ENCODE data around the gene EIF5AL1. TPM values are rescaled to one million over a fixed set of nuclear protein-coding genes. Genes with fewer than 3 reads are reported as not detected.

EIF5AL1 gene
- total and polyA plus RNA-seq, 9 of the 15 experiments (the other 6 are each of a cell fraction or from before 2014, with no cell fraction given) = 0.03 to 3.4 (median 0.53) TPM; not detected in 1

DNA sequence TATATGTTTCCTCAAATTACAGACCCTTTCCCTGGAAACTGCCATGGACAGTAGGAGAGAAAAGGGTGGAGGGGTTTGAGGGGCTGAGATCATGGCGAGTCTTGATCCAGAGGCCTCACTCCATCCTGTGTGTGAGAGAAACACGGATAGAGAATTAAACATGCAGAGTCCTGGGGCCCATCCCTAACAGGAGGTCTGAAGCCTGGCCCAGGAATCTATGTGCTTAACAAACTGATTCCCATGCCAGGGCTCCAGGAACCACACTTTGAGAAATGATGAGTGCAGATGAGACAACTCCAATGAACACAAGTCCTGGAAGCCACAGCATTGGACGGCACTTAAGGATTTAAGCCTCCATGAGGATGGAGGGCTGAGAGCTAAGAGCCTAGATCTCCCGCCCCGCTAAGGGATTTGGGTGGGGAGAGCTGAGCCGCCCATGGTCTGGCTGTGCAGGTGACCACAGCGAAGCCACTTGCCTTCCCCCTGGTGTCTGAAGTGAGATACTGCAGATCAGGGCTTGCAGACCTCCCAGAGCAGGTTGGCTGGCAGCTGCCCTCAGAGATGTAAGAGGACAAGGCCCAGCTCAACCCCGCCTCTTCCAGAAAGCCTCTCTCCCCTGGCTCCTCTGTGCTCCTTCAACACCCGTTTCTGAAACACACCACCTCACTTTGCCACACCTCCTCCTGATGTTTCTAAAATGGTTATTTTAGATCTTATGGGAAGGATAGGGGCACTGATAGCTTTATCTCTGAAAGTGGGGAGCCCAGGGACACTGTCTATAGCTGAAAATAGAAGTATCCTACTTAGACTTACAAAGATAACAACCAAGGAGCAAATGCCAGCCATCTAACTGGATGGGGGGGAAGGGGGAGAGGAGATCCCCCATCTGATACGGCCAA is 24.8 kb upstream of the EIF5AL1 start:
- no peak overlapping the region for H3K4me2 ChIP-seq (ENCODE audit: insufficient read depth, low read length)
- H3K4me3 ChIP-seq = no peak overlapping the region
- intact Hi-C loops (cut with micrococcal nuclease) = loop anchor here (2.0 to 5.0 kb wide), 4 partner anchors 21 to 195 kb away; no protein-coding TSS in a partner anchor
- peak; percentile 94 for ATAC-seq
- no TSS peak for BruUV-seq (replicated peaks)
- no peaks in the 10 kb centered on the region for H3K9me3 ChIP-seq (replicated peaks; ENCODE audit: control insufficient read depth, insufficient read depth, low read depth, low read length)
- 11% methylated on average over 10 of the region's 10 CpGs for WGBS (ENCODE audit: insufficient coverage, low coverage, missing lambda C conversion rate)
- in situ Hi-C loops (cut with MboI) = no loop called here
- ChIA-PET CTCF (ENCODE audit: low intra/inter-chr PET ratio) (interaction anchor here (0.6 to 4.5 kb wide), 5 partner anchors 9 to 1458 kb away, joined by 3 to 57 read pairs (median 4); partner anchors contain the start of gene POLR3A), POLR2A (interaction anchor here (0.7 to 1.6 kb wide), 7 partner anchors 10 to 570 kb away, joined by 3 to 7 read pairs (median 3); no protein-coding TSS in a partner anchor)
- H3K27ac ChIP-seq (ENCODE audit: extremely low read depth, low read depth, low read length) = no peak overlapping the region
- FAIRE-seq = peak; percentile 91
- no peaks in the 10 kb centered on the region; the same call in 1 of the 2 replicates for H4K20me1 ChIP-seq (replicated peaks; ENCODE audit: control insufficient read depth, insufficient read depth, low read length)
- H3K9me1 ChIP-seq (ENCODE audit: control insufficient read depth, insufficient read depth, low read length) = no peaks in the 10 kb centered on the region
- H3K36me3 ChIP-seq (ENCODE audit: control insufficient read depth, insufficient read depth, low read length) = no peaks in the 10 kb centered on the region
- peaks cover 7 to 14% of the 10 kb centered on the region in 2 experiments for H3K4me1 ChIP-seq (replicated peaks in 1 of 2; ENCODE audit: control insufficient read depth in 2 of 2, insufficient read depth in 2 of 2, low read length in 2 of 2)
- peaks cover 3 to 6% of the 10 kb centered on the region in 2 experiments; a peak in 1 of 5 replicates for H3K27me3 ChIP-seq (ENCODE audit: control insufficient read depth in 2 of 2, insufficient read depth in 2 of 2, low read length in 2 of 2)
- no peak overlapping the region for H3K9ac ChIP-seq (ENCODE audit: insufficient read depth in 1 of 2, low read depth in 2 of 2, low read length in 2 of 2)
- peak; percentile 81 to 84 (median 83) for DNase-seq (ENCODE audit: extremely low read depth in 1 of 4, low spot score in 3 of 4)
- H2AFZ ChIP-seq (ENCODE audit: low read depth, low read length) = peak overlapping the region; percentile 44; the same call in 1 of the 2 replicates
- no peaks in the 10 kb centered on the region for H3K79me2 ChIP-seq (ENCODE audit: control insufficient read depth, insufficient read depth, low read length)
- TF ChIP-seq, protein P1, sequence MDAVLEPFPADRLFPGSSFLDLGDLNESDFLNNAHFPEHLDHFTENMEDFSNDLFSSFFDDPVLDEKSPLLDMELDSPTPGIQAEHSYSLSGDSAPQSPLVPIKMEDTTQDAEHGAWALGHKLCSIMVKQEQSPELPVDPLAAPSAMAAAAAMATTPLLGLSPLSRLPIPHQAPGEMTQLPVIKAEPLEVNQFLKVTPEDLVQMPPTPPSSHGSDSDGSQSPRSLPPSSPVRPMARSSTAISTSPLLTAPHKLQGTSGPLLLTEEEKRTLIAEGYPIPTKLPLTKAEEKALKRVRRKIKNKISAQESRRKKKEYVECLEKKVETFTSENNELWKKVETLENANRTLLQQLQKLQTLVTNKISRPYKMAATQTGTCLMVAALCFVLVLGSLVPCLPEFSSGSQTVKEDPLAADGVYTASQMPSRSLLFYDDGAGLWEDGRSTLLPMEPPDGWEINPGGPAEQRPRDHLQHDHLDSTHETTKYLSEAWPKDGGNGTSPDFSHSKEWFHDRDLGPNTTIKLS (IDR thresholded peaks at IDR 0.05; ENCODE audit: borderline replicate concordance, low read depth) = no peak
- TF ChIP-seq MTA2 (IDR thresholded peaks at IDR 0.05; ENCODE audit: low read depth) (no peak), SMAD2 (IDR thresholded peaks at IDR 0.05; ENCODE audit: low read depth, low read length) (no peak), ZNF239 (CRISPR knock-in tag; IDR thresholded peaks at IDR 0.05) (no peak), RCOR1 (IDR thresholded peaks at IDR 0.05; ENCODE audit: borderline replicate concordance in 1 of 2, low read depth in 2 of 2, low read length in 2 of 2) (peak in 1 of 2 experiments; percentile 28; a peak in 1 of 4 replicates), NFE2L1 (tag; IDR thresholded peaks at IDR 0.05; ENCODE audit: borderline replicate concordance, low read depth) (no peak), ERF (CRISPR knock-in tag; IDR thresholded peaks at IDR 0.05) (0 out of 2 replicates have a peak, but pooled peaks have one; percentile 30), BHLHE40 (IDR thresholded peaks at IDR 0.05; ENCODE audit: low read length) (peak; percentile 75), RB1 (IDR thresholded peaks at IDR 0.05; ENCODE audit: low read depth) (peak; percentile 67; the same call in 1 of the 2 replicates), CBFA2T3 (IDR thresholded peaks at IDR 0.05) (peak; percentile 39), MTF1 (CRISPR knock-in tag; IDR thresholded peaks at IDR 0.05; ENCODE audit: borderline replicate concordance) (no peak)
- TF ChIP-seq, protein P2, sequence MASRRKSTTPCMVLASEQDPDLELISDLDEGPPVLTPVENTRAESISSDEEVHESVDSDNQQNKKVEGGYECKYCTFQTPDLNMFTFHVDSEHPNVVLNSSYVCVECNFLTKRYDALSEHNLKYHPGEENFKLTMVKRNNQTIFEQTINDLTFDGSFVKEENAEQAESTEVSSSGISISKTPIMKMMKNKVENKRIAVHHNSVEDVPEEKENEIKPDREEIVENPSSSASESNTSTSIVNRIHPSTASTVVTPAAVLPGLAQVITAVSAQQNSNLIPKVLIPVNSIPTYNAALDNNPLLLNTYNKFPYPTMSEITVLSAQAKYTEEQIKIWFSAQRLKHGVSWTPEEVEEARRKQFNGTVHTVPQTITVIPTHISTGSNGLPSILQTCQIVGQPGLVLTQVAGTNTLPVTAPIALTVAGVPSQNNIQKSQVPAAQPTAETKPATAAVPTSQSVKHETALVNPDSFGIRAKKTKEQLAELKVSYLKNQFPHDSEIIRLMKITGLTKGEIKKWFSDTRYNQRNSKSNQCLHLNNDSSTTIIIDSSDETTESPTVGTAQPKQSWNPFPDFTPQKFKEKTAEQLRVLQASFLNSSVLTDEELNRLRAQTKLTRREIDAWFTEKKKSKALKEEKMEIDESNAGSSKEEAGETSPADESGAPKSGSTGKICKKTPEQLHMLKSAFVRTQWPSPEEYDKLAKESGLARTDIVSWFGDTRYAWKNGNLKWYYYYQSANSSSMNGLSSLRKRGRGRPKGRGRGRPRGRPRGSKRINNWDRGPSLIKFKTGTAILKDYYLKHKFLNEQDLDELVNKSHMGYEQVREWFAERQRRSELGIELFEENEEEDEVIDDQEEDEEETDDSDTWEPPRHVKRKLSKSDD (conservative IDR thresholded peaks at IDR 0.05; ENCODE audit: low read length) = no peak
